Stomach (tissue), 9 donors: ENCODE results near the gene STUM. TPM values are rescaled to one million over a fixed set of nuclear protein-coding genes. Genes with fewer than 3 reads are reported as not detected.
A peak's percentile ranks its signal among the peaks of the same experiment; 100 is the strongest.

ENCODE experiments used
- DNase-seq, 2 donors: peaks; one replicate each; pipeline versions ENCODE4 v3.0.0 to v3.0.0-alpha.2; 2013 to 2019
- H3K27ac ChIP-seq, 5 donors: fragments of 200-600 bp in 4 of 5; sonication (generic) in 4 of 5; one replicate each; pipeline ENCODE4 v1.5.1; 2013 to 2019; ENCODE audit warnings: mild to moderate bottlenecking in 1 of 5, moderate library complexity in 1 of 5
- H3K27me3 ChIP-seq, 3 donors: fragments of 200-600 bp; sonication (generic); one replicate each; pipeline ENCODE4 v1.5.1; 2017 to 2019; ENCODE audit warnings: mixed run types in 1 of 3
- H3K36me3 ChIP-seq, 4 donors: fragments of 200-600 bp; sonication (generic); 1 replicate in 3 of 4; 2 replicates in 1 of 4; pipeline ENCODE4 v1.5.1; 2016 to 2019
- H3K4me1 ChIP-seq, 4 donors: fragments of 200-600 bp; sonication (generic); one replicate each; pipeline ENCODE4 v1.5.1; 2016 to 2019
- H3K4me3 ChIP-seq, 4 donors: fragments of 200-600 bp; sonication (generic) in 3 of 4; one replicate each; pipeline ENCODE4 v1.5.1; 2016 to 2019; ENCODE audit warnings: mild to moderate bottlenecking in 1 of 4
- H3K9me3 ChIP-seq, 4 donors: fragments of 200-600 bp; sonication (generic); one replicate each; pipeline ENCODE4 v1.5.1; 2016 to 2019
- CTCF ChIP-seq, 7 experiments: fragments of 450-650 bp in 4 of 7; fragments of 200-600 bp in 3 of 7; sonication (generic) in 3 of 7; IDR thresholded peaks; one replicate each; pipeline ENCODE4 v1.5.1; 2016 to 2019; ENCODE audit warnings: antibody characterized with exemption in 7 of 7, control low read depth in 2 of 7, mild to moderate bottlenecking in 1 of 7
- EP300 ChIP-seq: sonication (generic); formaldehyde crosslinking; IDR thresholded peaks from one replicate; pipeline ENCODE4 v1.6.1; 2017; ENCODE audit warnings: antibody characterized with exemption
- POLR2A ChIP-seq, 4 donors: fragments of 450-650 bp; IDR thresholded peaks; one replicate each; pipeline ENCODE4 v1.6.1; 2016; ENCODE audit warnings: antibody characterized with exemption in 4 of 4, control low read depth in 2 of 4, mild to moderate bottlenecking in 1 of 4, moderate library complexity in 1 of 4
- POLR2AphosphoS5 ChIP-seq, 3 donors: sonication (generic); formaldehyde crosslinking; IDR thresholded peaks; one replicate each; pipeline ENCODE4 v1.6.1; 2016; ENCODE audit warnings: antibody characterized with exemption in 3 of 3
- WGBS, 5 donors: extraction: QIAGEN DNeasy Blood & Tissue Kit in 3 of 5; methylation state at CpG; one replicate each; pipeline versions ENCODE4 v1.1.5 to v1.1.7; 2013 to 2018; 5-methylcytosine and 5-hydroxymethylcytosine counted together
- intact Hi-C: fragments of 100-400 bp; cut with DNase I; formaldehyde crosslinking; loops from one replicate; pipeline ENCODE4 v1.15.1; 2023; ENCODE audit warnings: low total_unique reads
- polyA plus RNA-seq, 3 donors: library from polyadenylated mRNA; stranded (reverse); fragments of 200-250 nt; gene quantifications; one replicate each; pipeline ENCODE4 v1.2.3, GENCODE V29; 2013
- total RNA-seq, 5 donors: library from RNA; depleted of rRNA; stranded (reverse); fragments of >200 nt; gene quantifications; one replicate each; pipeline versions ENCODE4 v1.1.0 to v1.2.3, GENCODE V29; 2014 to 2016
- donor health status: healthy with polysubstance abuse.
- donor health status: Bipolar disorder and iron deficiency.
- donor health status: healthy.

The STUM gene
- total and polyA plus RNA-seq, 8 donors = under 0.01 to 2.8 (median 1.5) TPM

- intact Hi-C loops = no loop called here
- no peak for DNase-seq
- TF ChIP-seq CTCF (IDR thresholded peaks at IDR 0.05) (no peak), POLR2A (IDR thresholded peaks at IDR 0.05) (no peak), POLR2AphosphoS5 (IDR thresholded peaks at IDR 0.05) (no peak), EP300 (no peak)
These were observed 24.0 kb upstream of the STUM start for GRCh38 chr1:226524547-226524946.

GRCh38 chr1:226525750-226526149 is 22.8 kb upstream of the STUM start:
- no peak for TF ChIP-seq POLR2A (IDR thresholded peaks at IDR 0.05)
- peak in 2 of 3 donors; percentile 12 to 13 for TF ChIP-seq POLR2AphosphoS5 (IDR thresholded peaks at IDR 0.05)
- 81 to 95% (median 83%) methylated on average over 3 of the region's 3 CpGs for WGBS, 5 donors
- Histone ChIP-seq H3K4me3 (no peak overlapping the region), H3K9me3 (no peaks in the 10 kb centered on the region), H3K4me1 (peaks cover 3 to 11% (median 8%) of the 10 kb centered on the region in 4 donors), H3K27ac (no peak overlapping the region), H3K27me3 (no peaks in the 10 kb centered on the region), H3K36me3 (no peaks in the 10 kb centered on the region)
- intact Hi-C loops = no loop called here
- DNase-seq = no peak

More at GRCh38 chr1:226524547-226524946, 24.0 kb upstream of the STUM start:
- H3K4me3 ChIP-seq = no peak overlapping the region
- no peaks in the 10 kb centered on the region for H3K27me3 ChIP-seq
- H3K4me1 ChIP-seq = peaks cover 3 to 11% (median 8%) of the 10 kb centered on the region in 4 donors
- H3K36me3 ChIP-seq = no peaks in the 10 kb centered on the region
- no peak overlapping the region for H3K27ac ChIP-seq
- no peaks in the 10 kb centered on the region for H3K9me3 ChIP-seq

- H3K27ac ChIP-seq = peak overlapping the region in 3 of 5 donors; percentile 48 to 58 (median 52)
- intact Hi-C loops = no loop called here
- 68 to 74% (median 71%) methylated on average over 21 of the region's 21 CpGs for WGBS, 5 donors
- no peaks in the 10 kb centered on the region for H3K9me3 ChIP-seq
- no peak for TF ChIP-seq CTCF (IDR thresholded peaks at IDR 0.05)
- no peak for TF ChIP-seq POLR2A (IDR thresholded peaks at IDR 0.05)
- TF ChIP-seq POLR2AphosphoS5 (IDR thresholded peaks at IDR 0.05) = no peak
- TF ChIP-seq EP300 = no peak
- H3K36me3 ChIP-seq = no peaks in the 10 kb centered on the region
- H3K4me1 ChIP-seq = peaks cover 3 to 11% (median 8%) of the 10 kb centered on the region in 4 donors
- peak; percentile 53 to 57 for DNase-seq
- peak overlapping the region in 3 of 4 donors; percentile 2 to 27 (median 5) for H3K4me3 ChIP-seq
- no peaks in the 10 kb centered on the region for H3K27me3 ChIP-seq
These were observed 21.6 kb upstream of the STUM start for GRCh38 chr1:226526801-226527595.

- Histone ChIP-seq H3K27ac (no peak overlapping the region), H3K27me3 (no peaks in the 10 kb centered on the region), H3K4me3 (no peak overlapping the region), H3K9me3 (no peaks in the 10 kb centered on the region), H3K4me1 (peaks cover 3 to 16% (median 8%) of the 10 kb centered on the region in 4 donors), H3K36me3 (no peaks in the 10 kb centered on the region)
- no peak for TF ChIP-seq POLR2A (IDR thresholded peaks at IDR 0.05)
- TF ChIP-seq CTCF (IDR thresholded peaks at IDR 0.05) = no peak
- TF ChIP-seq EP300 = no peak
- no peak for TF ChIP-seq POLR2AphosphoS5 (IDR thresholded peaks at IDR 0.05)
- no peak for DNase-seq
- intact Hi-C loops = no loop called here
- WGBS, 5 donors = 89 to 93% (median 92%) methylated on average over 5 to 7 of the region's 7 CpGs
These were observed 18.7 kb upstream of the STUM start for GRCh38 chr1:226529891-226530290.

- TF ChIP-seq EP300 (no peak), POLR2A (IDR thresholded peaks at IDR 0.05) (no peak), CTCF (IDR thresholded peaks at IDR 0.05) (no peak), POLR2AphosphoS5 (IDR thresholded peaks at IDR 0.05) (no peak)
- Histone ChIP-seq H3K9me3 (no peaks in the 10 kb centered on the region), H3K27me3 (no peaks in the 10 kb centered on the region), H3K27ac (no peak overlapping the region), H3K36me3 (no peaks in the 10 kb centered on the region), H3K4me3 (no peak overlapping the region), H3K4me1 (peaks cover 3 to 16% (median 8%) of the 10 kb centered on the region in 4 donors)
- intact Hi-C loops = no loop called here
- 86 to 95% (median 89%) methylated on average over 6 of the region's 6 CpGs for WGBS, 5 donors
- DNase-seq = no peak
These were observed 18.0 kb upstream of the STUM start for GRCh38 chr1:226530591-226530990.
